H1 (cell line): ENCODE results near the gene C1orf116. TPM values are rescaled to one million over a fixed set of nuclear protein-coding genes. Genes with fewer than 3 reads are reported as not detected.
A peak's percentile ranks its signal among the peaks of the same experiment; 100 is the strongest.

ENCODE experiments used
- CTCF ChIA-PET: fragments of 300-600 bp; sonication (Branson Sonifier 250); formaldehyde crosslinking; loops from one replicate; lab custom pipeline; 2021; ENCODE audit not compliant: partially characterized antibody; lab: Charles Lee
- POLR2A ChIA-PET: fragments of 300-600 bp; sonication (Branson Sonifier 250); formaldehyde crosslinking; loops from one replicate; lab custom pipeline; 2021; ENCODE audit warnings: inconsistent platforms; ENCODE audit not compliant: partially characterized antibody; lab: Charles Lee
- DNase-seq, 2 experiments: peaks; one replicate each; pipeline versions ENCODE4 v3.0.0 to v3.0.0-alpha.2; 2010 to 2022; ENCODE audit warnings: low spot score in 2 of 2, low read depth in 1 of 2, mixed read lengths in 1 of 2
- FAIRE-seq: peaks from 2 replicates; lab custom pipeline; 2011; peaks lifted over from hg19 to GRCh38; lab: Jason Lieb, UNC
- H2AFZ ChIP-seq: 2 replicates; pipeline ENCODE4 v1.8.1; 2012; ENCODE audit warnings: low read length, inconsistent platforms
- H2AK5ac ChIP-seq: 2 replicates; pipeline ENCODE4 v1.6.1; 2013; ENCODE audit warnings: low read depth, low read length
- H2BK120ac ChIP-seq: replicated peaks from 2 replicates; pipeline ENCODE3; 2013; ENCODE audit warnings: low read depth, low read length, inconsistent platforms
- H2BK12ac ChIP-seq: 2 replicates; pipeline ENCODE4 v1.6.1; 2013; ENCODE audit warnings: low read depth, low read length
- H2BK15ac ChIP-seq: 2 replicates; pipeline ENCODE4 v1.6.1; 2013; ENCODE audit warnings: low read length
- H2BK20ac ChIP-seq: 2 replicates; pipeline ENCODE4 v1.6.1; 2013; ENCODE audit warnings: low read length
- H2BK5ac ChIP-seq: 2 replicates; pipeline ENCODE4 v1.6.1; 2013; ENCODE audit warnings: low read depth, low read length
- H3K14ac ChIP-seq: 2 replicates; pipeline ENCODE4 v1.6.1; 2013; ENCODE audit warnings: inconsistent platforms; ENCODE audit not compliant: insufficient read length
- H3K18ac ChIP-seq: 2 replicates; pipeline ENCODE4 v1.6.1; 2013; ENCODE audit warnings: low read length; ENCODE audit errors: extremely low read depth
- H3K23ac ChIP-seq: 2 replicates; pipeline ENCODE4 v1.6.1; 2013; ENCODE audit warnings: inconsistent platforms; ENCODE audit not compliant: insufficient read length
- H3K23me2 ChIP-seq: 2 replicates; pipeline ENCODE4 v1.6.1; 2013; ENCODE audit warnings: low read depth, low read length
- H3K27ac ChIP-seq: 2 replicates; pipeline ENCODE4 v1.6.1; 2011; ENCODE audit warnings: low read depth, low read length, inconsistent platforms
- H3K27me3 ChIP-seq, 4 experiments: replicated peaks in 1 of 4; 1 replicate in 1 of 4; 2 replicates in 3 of 4; pipeline versions ENCODE4 v1.6.1 to v1.8.1; 2011 to 2013; ENCODE audit warnings: low read length in 3 of 4, mild to moderate bottlenecking in 3 of 4, inconsistent platforms in 2 of 4, mixed read lengths in 2 of 4, moderate library complexity in 1 of 4; ENCODE audit not compliant: control insufficient read depth in 3 of 4, insufficient read depth in 3 of 4; ENCODE audit errors: extremely low read depth in 1 of 4
- H3K36me3 ChIP-seq, 4 experiments: 2 replicates each; pipeline versions ENCODE4 v1.6.1 to v1.8.1; 2011 to 2013; ENCODE audit warnings: mild to moderate bottlenecking in 4 of 4, low read length in 3 of 4, moderate library complexity in 2 of 4, control low read depth in 1 of 4, inconsistent platforms in 1 of 4; ENCODE audit not compliant: insufficient read depth in 4 of 4, control insufficient read depth in 2 of 4
- H3K4ac ChIP-seq: replicated peaks from 2 replicates; pipeline ENCODE3; 2013; ENCODE audit warnings: low read length, low read depth, mixed read lengths, inconsistent platforms; ENCODE audit not compliant: insufficient read length
- H3K4me1 ChIP-seq, 4 experiments: replicated peaks in 1 of 4; 1 replicate in 1 of 4; 2 replicates in 3 of 4; pipeline versions ENCODE4 v1.6.1 to v1.8.1; 2011 to 2013; ENCODE audit warnings: low read length in 3 of 4, inconsistent platforms in 2 of 4, mixed read lengths in 1 of 4; ENCODE audit not compliant: insufficient read depth in 4 of 4, control insufficient read depth in 3 of 4
- H3K4me2 ChIP-seq, 2 experiments: 2 replicates each; pipeline versions ENCODE4 v1.6.1 to v1.8.1; 2011 to 2013; ENCODE audit warnings: low read depth in 2 of 2, low read length in 2 of 2, control low read depth in 1 of 2, inconsistent platforms in 1 of 2, mild to moderate bottlenecking in 1 of 2; ENCODE audit not compliant: insufficient read depth in 1 of 2
- H3K4me3 ChIP-seq, 4 experiments: fragments of 200-600, 300-600 bp in 1 of 4; sonication (generic), shearing (Covaris generic), sonication (Bioruptor Twin) in 1 of 4; 2 replicates each; pipeline versions ENCODE4 v1.5.1 to v1.8.1; 2011 to 2016; ENCODE audit warnings: low read length in 4 of 4, low read depth in 3 of 4, control low read depth in 2 of 4, inconsistent platforms in 2 of 4, mild to moderate bottlenecking in 2 of 4, mixed read lengths in 1 of 4, moderate library complexity in 1 of 4; ENCODE audit not compliant: insufficient read depth in 2 of 4; ENCODE audit errors: extremely low read depth in 1 of 4
- H3K56ac ChIP-seq: replicated peaks from 2 replicates; pipeline ENCODE3; 2013; ENCODE audit warnings: low read depth, mild to moderate bottlenecking, mixed read lengths, low read length, inconsistent platforms; ENCODE audit not compliant: insufficient read length
- H3K79me1 ChIP-seq: 2 replicates; pipeline ENCODE4 v1.6.1; 2013; ENCODE audit warnings: low read depth, low read length, control low read depth
- H3K79me2 ChIP-seq, 2 experiments: 2 replicates each; pipeline versions ENCODE4 v1.6.1 to v1.8.1; 2012 to 2013; ENCODE audit warnings: low read length in 2 of 2, mild to moderate bottlenecking in 2 of 2, inconsistent platforms in 1 of 2; ENCODE audit not compliant: insufficient read depth in 2 of 2, control insufficient read depth in 1 of 2
- H3K9ac ChIP-seq, 4 experiments: replicated peaks in 1 of 4; 1 replicate in 1 of 4; 2 replicates in 3 of 4; pipeline versions ENCODE4 v1.6.1 to v1.8.1; 2011 to 2013; ENCODE audit warnings: low read depth in 3 of 4, low read length in 3 of 4, control low read depth in 2 of 4, mild to moderate bottlenecking in 2 of 4, moderate library complexity in 2 of 4, inconsistent platforms in 1 of 4; ENCODE audit errors: extremely low read depth in 1 of 4
- H3K9me3 ChIP-seq, 2 experiments: 2 replicates each; pipeline versions ENCODE4 v1.6.1 to v1.8.1; 2012 to 2013; ENCODE audit warnings: mild to moderate bottlenecking in 2 of 2, moderate library complexity in 2 of 2, control low read depth in 1 of 2, inconsistent platforms in 1 of 2, low read depth in 1 of 2, low read length in 1 of 2, mixed read lengths in 1 of 2; ENCODE audit not compliant: insufficient read depth in 2 of 2
- H4K20me1 ChIP-seq, 2 experiments: replicated peaks in 1 of 2; 2 replicates each; pipeline versions ENCODE3 to v1.8.1; 2011 to 2013; ENCODE audit warnings: inconsistent platforms in 2 of 2, low read length in 2 of 2, mild to moderate bottlenecking in 1 of 2; ENCODE audit not compliant: insufficient read depth in 2 of 2, control insufficient read depth in 1 of 2
- H4K5ac ChIP-seq: 2 replicates; pipeline ENCODE4 v1.6.1; 2013; ENCODE audit warnings: low read length, low read depth, mixed read lengths, inconsistent platforms; ENCODE audit not compliant: insufficient read length
- H4K8ac ChIP-seq: 2 replicates; pipeline ENCODE4 v1.8.0; 2013; ENCODE audit warnings: mild to moderate bottlenecking, moderate library complexity, low read length, inconsistent platforms; ENCODE audit not compliant: insufficient read depth; ENCODE audit errors: extremely low read depth
- H4K91ac ChIP-seq: replicated peaks from 2 replicates; pipeline ENCODE3; 2013; ENCODE audit warnings: low read length, mixed read lengths, inconsistent platforms; ENCODE audit not compliant: insufficient read length
- ASH2L ChIP-seq: fragments of 200-600, 300-600 bp; sonication (generic); IDR thresholded peaks from one replicate; pipeline ENCODE4 v1.7.1; 2017; ENCODE audit warnings: low read length
- BRCA1 ChIP-seq: IDR thresholded peaks from 2 replicates; pipeline ENCODE4 v1.6.1; 2012; ENCODE audit warnings: low read depth, low read length, improper control_type of control experiment
- CHD2 ChIP-seq: IDR thresholded peaks from 2 replicates; pipeline ENCODE4 v1.6.1; 2012; ENCODE audit warnings: low read length, improper control_type of control experiment
- JUN ChIP-seq: IDR thresholded peaks from 2 replicates; pipeline ENCODE4 v1.6.1; 2011; ENCODE audit warnings: low read depth, mild to moderate bottlenecking, improper control_type of control experiment, low read length
- KDM4A ChIP-seq: IDR thresholded peaks from one replicate; pipeline ENCODE4 v1.7.1; 2012; ENCODE audit warnings: low read depth, mild to moderate bottlenecking, moderate library complexity, low read length, inconsistent platforms; ENCODE audit not compliant: severe bottlenecking
- PHF8 ChIP-seq: fragments of 200-600 bp; sonication (generic); conservative IDR thresholded peaks from 2 replicates; pipeline ENCODE4 v1.7.1; 2012; ENCODE audit warnings: low read depth, mild to moderate bottlenecking, inconsistent platforms, low read length, moderate library complexity
- SIX5 ChIP-seq: IDR thresholded peaks from 2 replicates; pipeline ENCODE4 v1.6.1; 2011; ENCODE audit warnings: mild to moderate bottlenecking, low read depth, low read length
- TAF1 ChIP-seq: IDR thresholded peaks from 2 replicates; pipeline ENCODE4 v1.6.1; 2011; ENCODE audit warnings: mild to moderate bottlenecking, low read depth, low read length
- TBP ChIP-seq: IDR thresholded peaks from 2 replicates; pipeline ENCODE4 v1.6.1; 2011; ENCODE audit warnings: low read depth, low read length, improper control_type of control experiment
- WGBS, 2 experiments: shearing (Covaris generic) in 1 of 2; methylation state at CpG; one replicate each; pipeline versions ENCODE4 v1.1.6 to v1.1.7; 2013 to 2015; ENCODE audit warnings: low lambda C conversion rate in 2 of 2, mixed read lengths in 2 of 2, inconsistent platforms in 1 of 2, low coverage in 1 of 2, missing lambda C conversion rate in 1 of 2; ENCODE audit not compliant: insufficient replicate concordance in 2 of 2, insufficient coverage in 1 of 2, insufficient read length in 1 of 2; ENCODE audit errors: extremely low coverage in 1 of 2, missing lambda C conversion rate in 1 of 2; 5-methylcytosine and 5-hydroxymethylcytosine counted together
- polyA plus RNA-seq, 7 experiments: library from polyadenylated mRNA; depleted of rRNA in 3 of 7; stranded (reverse) in 5 of 7; unstranded in 2 of 7; fragments of >200 nt in 5 of 7; fragments of 200-250 nt in 2 of 7; gene quantifications; 1 replicate in 5 of 7; 2 replicates in 1 of 7; 4 replicates in 1 of 7; pipeline versions ENCODE4 v1.2.1 to v1.2.3, GENCODE V29; 2011 to 2013; ENCODE audit warnings: missing spikeins in 2 of 7, mixed read lengths in 2 of 7
- total RNA-seq: library from RNA; stranded (reverse); fragmentation: NEBNext Ultra II Directional; extraction: Animal tissue kit (Norgen Biotek cat#: 25700); gene quantifications from 2 replicates; pipeline ENCODE4 v1.2.1, GENCODE V29; 2021
- TF ChIP-seq, protein P1 (sequence below): IDR thresholded peaks from 2 replicates; pipeline ENCODE4 v1.6.1; 2012; ENCODE audit warnings: inconsistent platforms

The C1orf116 gene
- total and polyA plus RNA-seq, 2 of the 8 experiments (the other 6 are each of a cell fraction or from before 2014, with no cell fraction given): 2.2 to 3.9 TPM

DNA sequence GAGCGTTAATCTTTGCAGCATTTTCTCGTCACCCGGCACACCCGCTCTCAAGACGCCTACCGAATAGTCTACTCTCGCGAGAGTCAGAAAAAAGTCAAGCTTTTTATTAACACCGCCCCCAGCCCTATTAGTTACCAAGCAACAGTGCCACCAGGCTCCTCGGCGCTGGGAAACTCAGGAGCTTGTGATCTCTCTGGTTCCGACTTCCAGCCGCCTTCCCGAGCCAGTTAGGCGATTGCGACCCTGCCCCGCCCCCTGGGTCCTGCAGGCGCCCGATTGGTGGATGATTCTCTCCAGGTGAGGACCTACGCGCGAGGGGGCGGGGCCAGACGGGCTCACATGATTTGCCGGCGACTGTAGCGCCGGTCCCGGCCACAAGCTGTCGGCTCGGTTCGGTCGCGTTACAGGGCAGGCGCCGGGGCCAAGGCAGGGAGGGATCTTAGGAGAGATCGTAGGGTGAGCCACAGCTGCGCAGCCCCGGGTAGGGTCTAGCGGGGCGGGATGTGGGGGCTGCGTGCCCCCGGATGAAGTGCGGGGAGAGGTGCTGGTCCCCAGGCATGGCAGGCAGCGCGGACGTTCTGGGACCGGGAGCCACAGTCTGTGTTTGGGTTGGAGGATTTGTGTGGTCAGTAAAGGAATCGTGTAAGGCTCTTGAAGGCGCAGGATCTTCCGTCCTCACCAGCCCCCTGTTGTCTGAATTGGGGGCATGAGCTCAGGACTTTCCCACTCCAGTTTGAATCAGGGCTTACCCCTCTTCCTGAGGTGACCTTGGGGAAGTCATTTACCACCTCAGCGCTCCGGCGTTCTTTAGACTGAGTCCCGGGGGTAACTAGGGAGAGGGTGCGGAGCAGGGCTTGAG, 20.6 kb upstream of the C1orf116 start, which contains the start of gene PFKFB2:
TSS of gene PFKFB2 (plus strand) at position 365 of the 859 bp plus-strand sequence. CDS start 1,443 bp downstream, outside the sequence.
- H3K23me2 ChIP-seq: peaks cover 5% of the 10 kb centered on the region; the same call in 1 of the 2 replicates
- H3K23ac ChIP-seq: no peak within 1 kb of the TSS
- H4K8ac ChIP-seq: peak within 1 kb of the TSS; percentile 95
- ChIA-PET POLR2A (interaction anchor here (0.5 to 1.8 kb wide), 14 partner anchors 11 to 895 kb away, joined by 3 to 12 read pairs (median 3); partner anchors contain the start of gene C1orf116), CTCF (interaction anchor here (0.9 to 1.4 kb wide), 7 partner anchors 13 to 48 kb away, joined by 3 to 7 read pairs (median 4); partner anchors contain the start of gene C1orf116)
- no peaks in the 10 kb centered on the region for H3K9me3 ChIP-seq
- peak within 1 kb of the TSS; percentile 70 to 95 (median 94) for H3K9ac ChIP-seq
- DNase-seq (peak; percentile 98 to 99), FAIRE-seq (no peak)
- H3K4me1 ChIP-seq: peaks cover 0 to 8% (median 2%) of the 10 kb centered on the region in 4 experiments; a peak in 3 of 7 replicates
- H4K91ac ChIP-seq: peak within 1 kb of the TSS; percentile 52
- no peak within 1 kb of the TSS for H2BK120ac ChIP-seq
- H3K27ac ChIP-seq: peak within 1 kb of the TSS; percentile 90
- H2AK5ac ChIP-seq: peak within 1 kb of the TSS; percentile 41; the same call in 1 of the 2 replicates
- H2BK20ac ChIP-seq: no peak within 1 kb of the TSS
- peak within 1 kb of the TSS; percentile 96 for H2AFZ ChIP-seq
- 0 out of 2 replicates have a peak within 1 kb of the TSS, but pooled peaks have one; percentile 81 for H2BK15ac ChIP-seq
- no peaks in the 10 kb centered on the region; the same call in 1 of the 2 replicates for H3K79me1 ChIP-seq
- no peaks in the 10 kb centered on the region for H3K27me3 ChIP-seq
- H3K18ac ChIP-seq: peak within 1 kb of the TSS; percentile 93
- peak within 1 kb of the TSS; percentile 62 for H2BK5ac ChIP-seq
- peak within 1 kb of the TSS; percentile 79 for H4K5ac ChIP-seq
- H3K56ac ChIP-seq: peak within 1 kb of the TSS; percentile 74
- peaks cover 9 to 11% (median 10%) of the 10 kb centered on the region in 4 experiments; a peak in 7 of 8 replicates for H3K36me3 ChIP-seq
- H3K4ac ChIP-seq: no peak within 1 kb of the TSS
- H3K4me2 ChIP-seq: peak within 1 kb of the TSS; percentile 58 to 96
- peaks cover 7 to 8% of the 10 kb centered on the region in 2 experiments for H4K20me1 ChIP-seq
- no peak within 1 kb of the TSS for H3K14ac ChIP-seq
- peak within 1 kb of the TSS; percentile 42; the same call in 1 of the 2 replicates for H2BK12ac ChIP-seq
- 3% methylated on average over 56 of the region's 56 CpGs; no CpG with 5 or more reads in 1 of the 2 experiments for WGBS, 2 experiments
- H3K4me3 ChIP-seq: peak within 1 kb of the TSS; percentile 79 to 99 (median 96)
- H3K79me2 ChIP-seq: peaks cover 3 to 23% of the 10 kb centered on the region in 2 experiments; a peak in 3 of 4 replicates
- TF ChIP-seq SIX5: no peak
- TF ChIP-seq KDM4A: peak; percentile 92
- peak; percentile 96 for TF ChIP-seq PHF8
- TF ChIP-seq BRCA1: peak; percentile 94
- no peak for TF ChIP-seq JUN
- TF ChIP-seq ASH2L: peak; percentile 84
- TF ChIP-seq, protein P1, sequence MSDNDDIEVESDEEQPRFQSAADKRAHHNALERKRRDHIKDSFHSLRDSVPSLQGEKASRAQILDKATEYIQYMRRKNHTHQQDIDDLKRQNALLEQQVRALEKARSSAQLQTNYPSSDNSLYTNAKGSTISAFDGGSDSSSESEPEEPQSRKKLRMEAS: peak; percentile 65
- TF ChIP-seq CHD2: peak; percentile 98
- TF ChIP-seq TBP: peak; percentile 90
- TF ChIP-seq TAF1: peak; percentile 88
